GM18873 (cell line): ENCODE data around the gene FAM163A.

Source experiments
- ATAC-seq: cut with Tn5 transposase; IDR thresholded peaks from one replicate; pipeline ENCODE4 v1.9.1; 2021; ENCODE audit warnings: mild to moderate bottlenecking, moderate library complexity, moderate number of reproducible peaks; ENCODE audit not compliant: unreplicated experiment, low FRiP score

FAM163A gene

GRCh38 chr1:179812501-179813292 is 69.6 kb downstream of the FAM163A start:
- no peak for ATAC-seq

DNA sequence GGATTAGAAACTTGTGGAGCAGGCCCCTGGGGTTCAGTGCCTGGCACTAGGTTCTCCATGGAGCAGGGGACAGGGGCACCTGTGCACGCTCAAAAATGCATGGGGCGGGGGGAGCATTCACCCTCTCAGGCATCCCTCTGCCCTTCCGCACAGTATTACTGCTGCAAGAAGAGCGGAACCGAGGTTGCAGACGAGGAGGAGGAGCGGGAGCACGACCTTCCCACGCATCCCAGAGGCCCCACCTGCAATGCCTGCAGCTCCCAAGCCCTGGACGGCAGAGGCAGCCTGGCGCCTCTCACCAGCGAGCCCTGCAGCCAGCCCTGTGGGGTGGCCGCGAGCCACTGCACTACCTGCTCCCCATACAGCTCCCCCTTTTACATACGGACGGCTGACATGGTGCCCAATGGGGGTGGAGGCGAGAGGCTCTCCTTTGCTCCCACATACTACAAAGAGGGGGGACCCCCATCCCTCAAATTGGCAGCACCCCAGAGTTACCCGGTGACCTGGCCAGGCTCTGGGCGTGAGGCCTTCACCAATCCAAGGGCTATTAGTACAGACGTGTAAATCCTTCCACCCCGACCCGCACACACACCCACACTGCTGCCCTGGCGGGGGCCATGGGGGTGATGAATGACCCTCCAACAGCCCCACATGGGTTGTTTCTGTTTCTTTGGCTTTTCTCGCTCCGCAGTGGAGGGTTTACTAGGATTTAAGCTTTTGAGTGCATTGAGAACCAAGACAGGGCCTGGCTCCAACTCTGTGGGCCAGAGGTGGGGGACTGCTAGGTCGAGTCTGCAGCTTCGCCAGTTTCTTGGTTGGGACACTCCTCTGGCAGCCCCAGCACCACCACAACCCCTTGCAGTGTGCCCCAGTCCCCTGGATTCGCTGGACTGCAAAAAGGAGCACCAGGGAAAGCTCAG is 70.8 kb downstream of the FAM163A start:
- no peak for ATAC-seq

GRCh38 chr1:179814546-179814838 is 71.4 kb downstream of the FAM163A start:
- no peak for ATAC-seq

DNA sequence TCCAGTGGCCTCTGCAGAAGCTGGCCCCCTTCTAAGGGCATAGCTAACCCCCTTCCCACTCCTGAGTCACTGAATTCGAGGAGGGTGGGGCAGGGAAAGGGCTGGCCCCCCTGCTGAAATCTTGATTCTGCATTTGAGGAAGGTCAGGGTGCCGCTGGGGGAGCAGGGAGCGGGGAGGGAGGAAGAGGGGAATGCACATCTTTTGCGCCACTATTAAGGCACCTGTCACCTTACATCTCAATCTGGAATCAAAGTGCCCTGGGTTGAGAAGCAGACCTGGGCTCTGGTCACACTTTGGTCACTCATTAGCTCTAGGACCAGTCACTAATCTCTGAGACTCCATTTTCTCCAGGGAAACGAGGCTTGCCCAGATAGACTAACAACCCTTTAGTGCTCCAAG is 72.5 kb downstream of the FAM163A start:
- no peak for ATAC-seq

DNA sequence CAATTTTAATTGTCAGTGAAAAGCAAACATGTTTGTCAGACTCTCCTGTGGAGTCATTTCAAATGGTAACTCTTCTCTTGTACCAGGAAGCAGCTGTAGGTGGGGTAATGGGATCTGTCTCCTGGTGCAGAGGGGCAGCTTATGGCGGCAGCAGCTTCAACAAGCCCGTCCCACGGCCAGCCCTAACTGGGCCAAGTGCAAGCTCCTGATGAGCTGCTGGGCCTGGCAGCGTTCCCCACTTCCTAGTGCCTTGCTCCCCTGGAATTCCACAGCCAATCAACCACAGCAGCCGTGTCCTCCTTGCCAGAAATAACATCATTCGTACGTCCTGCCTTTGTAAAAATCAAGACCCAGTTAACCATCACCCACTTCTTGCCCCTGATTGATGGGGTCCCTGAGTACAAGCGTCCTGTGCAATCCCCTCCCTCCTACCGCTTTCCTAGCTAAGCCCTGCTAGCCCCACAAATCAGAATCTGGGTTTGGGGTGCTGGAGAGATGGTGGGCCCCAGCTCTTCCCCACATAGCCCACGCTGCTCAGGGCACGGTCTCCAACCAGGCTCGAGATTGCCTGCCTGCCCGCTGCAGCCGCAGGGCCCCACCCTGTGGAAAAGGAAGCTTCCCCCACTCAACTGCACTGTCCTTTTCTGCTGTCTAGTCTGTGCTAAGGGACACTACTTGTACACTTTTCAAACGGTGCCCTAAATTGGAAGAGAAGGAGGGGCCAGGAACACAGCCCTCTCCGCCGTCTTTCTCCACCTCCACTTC is 73.3 kb downstream of the FAM163A start:
- ATAC-seq: no peak

DNA sequence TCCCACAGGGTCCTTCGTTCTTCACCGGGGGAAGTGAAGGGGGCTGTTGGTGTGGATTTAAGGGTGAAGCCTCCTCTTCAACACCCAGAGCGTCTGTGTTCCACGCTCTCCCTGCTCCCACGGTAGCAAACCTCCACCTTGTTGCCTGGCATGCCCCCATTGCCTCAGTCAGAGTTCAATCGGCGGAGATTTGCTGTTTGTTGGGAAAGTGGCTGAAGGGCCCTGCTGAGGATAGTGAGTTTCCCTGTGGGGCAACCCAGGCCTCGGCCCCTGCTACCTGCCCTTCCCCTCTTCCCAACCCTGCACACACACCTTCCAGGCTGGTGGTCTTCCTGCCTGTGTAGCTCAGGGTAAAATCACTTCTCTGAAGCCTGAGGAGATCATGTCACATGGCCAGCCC is 74.0 kb downstream of the FAM163A start:
- ATAC-seq: no peak

DNA sequence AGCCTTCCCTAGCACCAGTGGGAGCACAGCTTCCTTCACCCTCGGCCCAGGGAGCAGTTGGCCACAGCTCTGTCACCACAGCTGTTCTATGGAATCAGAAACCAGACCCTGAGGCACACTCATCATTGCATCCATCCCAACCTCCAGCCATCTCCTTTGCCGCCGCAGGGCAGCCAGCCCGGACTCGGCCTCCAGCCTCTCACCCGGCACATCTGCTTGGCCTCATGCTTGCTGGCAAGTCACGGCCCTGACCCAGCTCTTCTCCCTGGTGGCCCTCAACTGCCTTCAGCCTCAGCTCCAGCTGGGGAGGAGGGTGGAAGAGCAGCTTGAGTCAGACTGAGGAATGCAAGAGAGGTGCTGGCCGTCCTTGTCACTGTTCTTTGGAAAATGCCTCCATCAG is 74.7 kb downstream of the FAM163A start:
- ATAC-seq: no peak

GRCh38 chr1:179818260-179818659 is 75.2 kb downstream of the FAM163A start:
- no peak for ATAC-seq

DNA sequence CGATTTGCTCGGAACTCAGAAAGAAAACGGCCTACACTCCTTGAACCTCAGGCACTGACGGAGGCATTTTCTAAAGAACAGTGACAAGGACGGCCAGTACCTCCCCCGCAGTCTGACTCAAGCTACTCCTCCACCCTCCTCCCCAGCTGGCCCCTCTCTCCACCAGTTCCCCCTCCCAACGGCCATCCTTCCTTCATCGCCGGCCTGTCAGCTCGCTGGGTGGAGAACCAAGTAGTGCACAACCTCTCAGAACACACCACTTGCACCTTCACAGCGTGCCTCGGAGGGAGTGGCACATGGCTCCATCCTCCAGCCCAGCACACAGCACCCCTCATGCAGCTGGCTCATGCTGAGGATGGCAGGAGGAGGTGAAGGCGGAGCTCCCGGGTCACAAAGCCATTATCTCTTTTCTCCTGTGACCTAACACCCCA is 75.7 kb downstream of the FAM163A start:
- no peak for ATAC-seq

DNA sequence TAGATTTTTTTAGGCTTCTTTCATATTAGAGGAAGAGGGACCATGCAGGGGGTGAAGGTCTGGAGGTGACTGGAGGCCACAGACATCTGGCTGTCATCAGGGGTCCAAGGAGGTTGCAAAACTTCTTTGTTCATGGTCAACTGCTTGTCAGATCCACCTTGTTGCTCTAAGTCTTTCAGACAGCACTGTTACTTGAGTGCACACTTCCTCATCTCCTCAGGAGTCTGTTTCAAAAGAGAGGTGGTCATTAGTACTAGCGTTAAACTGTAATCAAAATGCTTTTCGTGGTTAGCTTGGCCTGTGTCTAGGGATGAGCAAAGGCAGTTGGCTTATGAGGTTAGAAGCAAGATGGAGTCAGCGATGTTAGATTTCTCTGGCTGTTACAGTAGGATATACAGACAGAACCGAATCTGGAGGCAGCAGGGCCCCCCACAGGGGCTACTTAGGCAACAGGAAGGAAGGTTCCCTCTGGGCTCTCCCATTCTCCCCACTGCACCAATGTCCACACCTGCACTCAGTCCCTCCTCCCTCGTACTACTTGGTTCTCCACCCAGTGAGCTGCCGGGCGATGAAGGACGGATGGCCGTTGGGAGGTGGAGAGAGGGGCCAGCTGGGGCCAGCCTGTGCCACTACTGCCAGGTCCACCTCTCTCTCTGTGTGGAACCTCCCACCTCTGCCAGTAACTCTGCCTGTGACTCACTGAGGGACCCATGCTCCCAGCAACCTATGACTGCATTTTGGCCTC is 77.3 kb downstream of the FAM163A start:
- no peak for ATAC-seq

- ATAC-seq: no peak
Measured at GRCh38 chr1:179821524-179821923, 78.4 kb downstream of the FAM163A start.

DNA sequence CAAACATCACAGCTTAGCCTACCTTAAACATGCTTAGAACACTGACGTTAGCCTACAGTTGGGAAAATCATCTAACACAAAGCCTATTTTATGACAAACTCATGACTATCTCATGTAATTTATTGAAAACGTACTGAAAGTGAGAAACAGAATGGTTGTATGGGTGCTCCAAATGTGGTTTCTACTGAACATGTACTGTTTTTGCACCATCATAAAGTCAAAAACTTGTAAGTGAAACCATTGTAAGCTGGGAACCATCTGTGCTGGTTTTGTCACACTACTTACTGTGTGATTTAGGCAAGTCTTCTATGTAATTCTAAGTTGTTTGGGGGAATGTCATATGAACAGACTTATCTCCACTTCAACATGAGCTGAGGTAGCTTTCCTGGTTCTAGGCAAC is 79.0 kb downstream of the FAM163A start:
- ATAC-seq: no peak

DNA sequence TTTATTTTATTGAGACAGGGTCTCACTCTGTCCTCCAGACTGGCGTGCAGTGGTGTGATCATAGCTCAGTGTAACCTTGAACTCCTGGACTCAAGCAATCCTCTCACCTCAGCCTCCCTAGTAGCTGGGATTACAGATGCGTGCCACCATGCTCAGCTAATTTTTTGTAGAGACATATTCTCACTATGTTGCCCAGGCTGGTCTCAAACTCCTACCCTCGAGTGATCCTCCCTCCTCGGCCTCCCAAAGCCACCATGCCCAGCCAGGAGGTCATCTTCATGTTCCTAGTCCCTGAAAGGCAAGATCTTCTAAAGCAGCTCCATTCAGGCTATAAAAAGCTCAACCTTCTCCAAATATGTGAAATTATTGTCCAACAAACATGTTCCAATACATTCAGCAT is 80.6 kb downstream of the FAM163A start:
- no peak for ATAC-seq

DNA sequence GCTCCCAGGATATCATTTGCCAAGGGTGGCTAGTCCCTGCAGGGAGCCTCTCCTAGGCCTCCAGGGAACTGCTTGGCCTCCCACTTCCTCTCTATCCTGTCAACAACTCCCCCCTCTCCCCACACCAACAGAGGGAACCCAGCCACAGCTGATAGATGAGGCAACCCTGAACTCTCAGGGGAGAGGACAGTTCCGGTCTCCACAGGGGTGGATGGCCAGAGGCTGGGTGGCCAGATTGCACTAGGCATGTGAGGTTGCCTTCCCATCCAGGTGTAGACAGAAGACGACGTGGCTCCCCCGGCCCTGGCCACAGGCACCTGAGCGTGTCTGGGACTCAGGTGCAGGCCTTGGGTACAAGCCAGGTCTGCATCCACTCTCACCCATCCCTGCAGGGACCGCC is 81.2 kb downstream of the FAM163A start:
- ATAC-seq: no peak

GRCh38 chr1:179825206-179825605 is 82.1 kb downstream of the FAM163A start:
- no peak for ATAC-seq

- ATAC-seq: no peak
Measured at GRCh38 chr1:179825798-179826460, 82.8 kb downstream of the FAM163A start.

DNA sequence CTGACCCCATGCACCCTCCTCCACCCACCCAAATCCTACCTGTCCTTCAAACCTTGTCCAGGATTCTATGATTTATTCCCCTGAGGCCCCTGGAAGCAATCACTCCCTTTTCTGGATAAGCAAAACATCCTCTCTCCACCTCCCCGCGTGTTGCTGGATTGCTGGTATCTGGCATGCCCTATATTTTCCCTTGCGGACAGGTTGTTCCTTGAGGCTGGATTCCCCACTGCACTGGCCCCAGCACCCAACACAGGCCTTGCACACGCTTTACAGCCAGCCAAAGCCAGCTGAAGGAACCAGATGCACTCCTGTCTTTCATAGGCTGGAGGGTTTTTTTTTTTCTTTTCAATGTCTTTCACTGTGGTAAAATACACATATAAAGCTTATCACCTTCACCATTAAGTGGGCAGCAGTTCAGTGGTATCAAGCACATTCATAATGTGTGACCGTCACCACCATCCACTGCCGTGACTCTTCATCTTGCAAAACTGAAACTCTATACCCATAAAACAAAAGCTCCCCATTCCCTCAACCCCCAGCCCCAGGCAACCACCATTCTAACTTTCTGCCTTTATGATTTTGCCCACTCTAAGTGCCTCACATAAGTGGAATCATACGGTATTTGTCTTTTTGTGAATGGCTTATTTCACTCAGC is 83.7 kb downstream of the FAM163A start:
- no peak for ATAC-seq

- no peak for ATAC-seq
Measured at GRCh38 chr1:179828554-179829110, 85.5 kb downstream of the FAM163A start.

GRCh38 chr1:179831225-179831624 is 88.1 kb downstream of the FAM163A start:
- ATAC-seq: no peak
